ENCODE measurements around the gene CBARP.

Gene CBARP

DNA sequence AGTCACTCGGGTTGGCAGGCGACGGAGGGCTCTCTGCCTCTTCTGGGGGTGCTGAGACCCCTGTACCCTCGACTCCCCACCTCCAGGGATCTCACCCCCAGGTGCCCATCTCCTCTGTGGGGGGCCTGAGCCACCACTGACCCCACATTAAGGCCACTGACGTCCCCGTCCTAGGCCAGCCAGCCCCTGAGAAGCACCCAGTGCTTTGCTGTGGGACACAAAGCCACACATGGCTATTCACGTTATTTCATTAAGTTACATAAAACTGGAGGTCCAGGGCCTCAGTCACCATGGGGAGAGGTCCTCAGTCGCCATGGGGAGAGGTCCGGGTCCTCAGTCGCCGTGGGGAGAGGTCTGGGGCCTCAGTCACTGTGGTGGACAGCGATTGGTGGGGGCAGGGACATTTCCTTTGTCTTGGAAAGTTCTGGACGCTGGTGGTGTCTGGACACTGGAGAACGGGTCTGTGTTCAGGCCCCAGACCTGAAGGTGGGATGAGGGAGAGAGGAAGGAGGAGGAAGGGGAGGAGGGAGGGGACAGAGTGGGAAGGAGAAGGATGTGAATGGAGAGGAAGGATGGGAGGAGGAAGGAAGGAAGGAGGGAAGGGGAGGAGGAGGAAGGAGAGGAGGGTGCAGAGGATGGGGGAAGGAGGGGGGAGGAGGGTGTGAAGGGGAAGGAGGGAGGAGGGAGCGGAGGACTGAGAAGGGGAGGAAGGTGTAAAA, 43.9 kb upstream of the CBARP start:
- no peaks in the 10 kb centered on the region for H3K9me3 ChIP-seq
- H3K4me3 ChIP-seq: no peak overlapping the region
- peaks cover 46% of the 10 kb centered on the region for H4K20me1 ChIP-seq
- H3K4me1 ChIP-seq: peaks cover 31% of the 10 kb centered on the region
- no peak for TF ChIP-seq Cebpa-rat (IDR thresholded peaks at IDR 0.05)
- H3K27me3 ChIP-seq: peaks cover 41% of the 10 kb centered on the region
- peaks cover 27% of the 10 kb centered on the region for H3K36me3 ChIP-seq
- H3K4me2 ChIP-seq: no peak overlapping the region
- no peak overlapping the region for H3K9ac ChIP-seq
- H3K27ac ChIP-seq: no peak overlapping the region

- Histone ChIP-seq H3K9me3 (no peaks in the 10 kb centered on the region), H3K4me1 (peaks cover 32% of the 10 kb centered on the region), H3K27me3 (peaks cover 33% of the 10 kb centered on the region), H4K20me1 (peaks cover 50% of the 10 kb centered on the region), H3K4me3 (no peak overlapping the region), H3K36me3 (peaks cover 27% of the 10 kb centered on the region), H3K4me2 (no peak overlapping the region), H3K9ac (no peak overlapping the region), H3K27ac (no peak overlapping the region)
- no peak for TF ChIP-seq Cebpa-rat (IDR thresholded peaks at IDR 0.05)
Measured at GRCh38 chr19:1280636-1281568, 43.1 kb upstream of the CBARP start.

- TF ChIP-seq Cebpa-rat (IDR thresholded peaks at IDR 0.05): no peak
- no peak overlapping the region for H3K4me3 ChIP-seq
- no peak overlapping the region for H3K9ac ChIP-seq
- peaks cover 28% of the 10 kb centered on the region for H3K4me1 ChIP-seq
- peaks cover 30% of the 10 kb centered on the region for H3K36me3 ChIP-seq
- H3K27ac ChIP-seq: no peak overlapping the region
- peaks cover 47% of the 10 kb centered on the region for H4K20me1 ChIP-seq
- H3K4me2 ChIP-seq: no peak overlapping the region
- peaks cover 23% of the 10 kb centered on the region for H3K27me3 ChIP-seq
- no peaks in the 10 kb centered on the region for H3K9me3 ChIP-seq
Measured at GRCh38 chr19:1279782-1280341, 42.1 kb upstream of the CBARP start.

DNA sequence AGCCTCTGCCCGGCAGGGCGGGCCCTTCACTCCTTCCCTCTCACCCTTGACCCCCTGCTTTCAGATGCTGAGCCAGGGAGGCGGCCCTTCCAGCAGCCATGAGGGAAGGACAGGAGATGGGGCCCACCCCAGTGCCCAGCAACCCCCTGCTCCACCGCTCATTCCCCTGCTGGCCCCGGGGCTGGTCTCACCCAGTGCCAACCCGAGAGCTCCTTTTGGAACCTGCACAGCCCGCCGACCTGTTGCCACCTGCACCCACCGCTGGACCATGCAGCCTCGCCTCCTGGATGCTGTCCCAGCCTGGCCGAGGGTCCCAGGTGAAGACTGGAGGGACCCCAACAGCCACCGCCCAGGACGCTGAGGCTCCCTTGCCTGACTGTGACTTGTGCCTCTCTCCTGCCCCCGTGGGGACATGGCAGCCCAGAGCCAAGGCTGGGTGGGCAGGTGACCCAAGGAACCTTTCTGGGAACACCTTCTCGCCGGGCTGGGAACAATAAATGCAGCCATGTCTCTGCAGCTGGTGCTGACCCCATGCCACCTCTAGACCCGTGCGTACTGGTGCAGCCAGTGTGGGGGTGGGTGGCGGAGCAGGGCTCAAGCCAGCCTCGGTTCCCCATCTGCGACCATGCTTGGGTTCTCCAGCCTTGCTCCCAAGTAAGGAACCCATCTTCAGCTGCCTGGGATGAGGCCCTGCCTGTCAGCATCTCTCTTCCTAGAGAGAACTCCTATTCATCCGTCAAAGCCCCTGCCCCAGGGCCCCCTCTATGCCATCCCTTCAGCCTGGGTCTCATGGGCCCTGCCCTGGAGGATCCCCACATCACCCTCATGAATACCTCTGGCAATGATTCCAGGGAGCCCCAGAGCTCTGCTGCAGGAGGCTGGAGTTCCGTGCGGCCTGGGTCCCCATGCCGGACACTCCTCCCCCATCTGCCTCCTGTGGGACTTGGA, 41.2 kb upstream of the CBARP start:
- no peak for TF ChIP-seq Cebpa-rat (IDR thresholded peaks at IDR 0.05)
- no peak overlapping the region for H3K4me3 ChIP-seq
- no peaks in the 10 kb centered on the region for H3K9me3 ChIP-seq
- H3K36me3 ChIP-seq: peaks cover 39% of the 10 kb centered on the region
- peaks cover 47% of the 10 kb centered on the region for H4K20me1 ChIP-seq
- H3K4me1 ChIP-seq: peaks cover 37% of the 10 kb centered on the region
- peaks cover 14% of the 10 kb centered on the region for H3K27me3 ChIP-seq
- H3K27ac ChIP-seq: no peak overlapping the region
- H3K9ac ChIP-seq: no peak overlapping the region
- H3K4me2 ChIP-seq: no peak overlapping the region

GRCh38 chr19:1278074-1278473, 40.3 kb upstream of the CBARP start:
- Histone ChIP-seq H3K4me3 (no peak overlapping the region), H3K27ac (no peak overlapping the region), H4K20me1 (peaks cover 55% of the 10 kb centered on the region), H3K9me3 (no peaks in the 10 kb centered on the region), H3K4me2 (no peak overlapping the region), H3K36me3 (peaks cover 48% of the 10 kb centered on the region), H3K9ac (no peak overlapping the region), H3K4me1 (peaks cover 45% of the 10 kb centered on the region), H3K27me3 (peaks cover 5% of the 10 kb centered on the region)
- no peak for TF ChIP-seq Cebpa-rat (IDR thresholded peaks at IDR 0.05)

- peak overlapping the region; percentile 100 for H3K4me2 ChIP-seq
- H3K9me3 ChIP-seq: no peaks in the 10 kb centered on the region
- H3K4me3 ChIP-seq: peak overlapping the region; percentile 80; the same call in 1 of the 2 replicates
- H3K4me1 ChIP-seq: peaks cover 55% of the 10 kb centered on the region
- H3K36me3 ChIP-seq: peaks cover 58% of the 10 kb centered on the region
- H3K27me3 ChIP-seq: no peaks in the 10 kb centered on the region
- TF ChIP-seq Cebpa-rat (IDR thresholded peaks at IDR 0.05): no peak
- peak overlapping the region; percentile 95 for H3K9ac ChIP-seq
- H3K27ac ChIP-seq: peak overlapping the region; percentile 99
- H4K20me1 ChIP-seq: peaks cover 65% of the 10 kb centered on the region
Measured at GRCh38 chr19:1277061-1277460, 39.3 kb upstream of the CBARP start.

DNA sequence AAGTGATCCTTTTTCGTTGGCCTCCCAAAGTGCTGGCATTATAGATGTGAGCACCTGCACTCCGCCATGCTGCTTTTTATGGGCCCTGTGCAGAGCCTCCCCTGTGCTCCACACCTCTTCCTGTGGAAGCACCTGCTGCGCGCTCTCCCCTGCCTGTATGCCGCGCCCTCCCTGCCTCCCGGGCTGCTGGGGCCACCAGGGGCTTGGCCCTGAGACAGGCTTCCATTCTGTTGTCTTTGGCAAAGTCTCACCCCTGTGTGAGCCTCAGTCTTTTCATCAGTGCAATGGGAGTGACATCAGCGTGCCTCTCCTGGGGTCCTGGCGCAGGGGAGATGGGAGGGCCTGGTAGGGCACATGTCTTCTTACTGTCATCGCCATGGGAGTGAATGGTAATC, 38.8 kb upstream of the CBARP start:
- Histone ChIP-seq H3K36me3 (peaks cover 63% of the 10 kb centered on the region), H3K9me3 (no peaks in the 10 kb centered on the region), H3K27ac (peak overlapping the region; percentile 99)

GRCh38 chr19:1275976-1276627, 38.3 kb upstream of the CBARP start:
- Histone ChIP-seq H3K9ac (peak overlapping the region; percentile 95), H3K27ac (peak overlapping the region; percentile 99), H3K4me2 (peak overlapping the region; percentile 100), H3K4me1 (peaks cover 64% of the 10 kb centered on the region), H3K27me3 (no peaks in the 10 kb centered on the region), H3K4me3 (peak overlapping the region; percentile 80), H3K36me3 (peaks cover 68% of the 10 kb centered on the region), H3K9me3 (no peaks in the 10 kb centered on the region), H4K20me1 (peaks cover 74% of the 10 kb centered on the region)
- no peak for TF ChIP-seq Cebpa-rat (IDR thresholded peaks at IDR 0.05)

More for the DNA sequence above, 38.8 kb upstream of the CBARP start:
- H3K4me1 ChIP-seq: peaks cover 59% of the 10 kb centered on the region
- H4K20me1 ChIP-seq: peaks cover 69% of the 10 kb centered on the region
- peak overlapping the region; percentile 95 for H3K9ac ChIP-seq
- TF ChIP-seq Cebpa-rat (IDR thresholded peaks at IDR 0.05): no peak
- no peaks in the 10 kb centered on the region for H3K27me3 ChIP-seq
- peak overlapping the region; percentile 80 for H3K4me3 ChIP-seq
- peak overlapping the region; percentile 100 for H3K4me2 ChIP-seq
